Measurements from ENCODE around the gene CRB3. TPM values are rescaled to one million over a fixed set of nuclear protein-coding genes. Genes with fewer than 3 reads are reported as not detected.

CRB3 gene
- total and polyA plus RNA-seq, 11 donors = 0.28 to 1.6 (median 0.46) TPM; not detected in 7

DNA sequence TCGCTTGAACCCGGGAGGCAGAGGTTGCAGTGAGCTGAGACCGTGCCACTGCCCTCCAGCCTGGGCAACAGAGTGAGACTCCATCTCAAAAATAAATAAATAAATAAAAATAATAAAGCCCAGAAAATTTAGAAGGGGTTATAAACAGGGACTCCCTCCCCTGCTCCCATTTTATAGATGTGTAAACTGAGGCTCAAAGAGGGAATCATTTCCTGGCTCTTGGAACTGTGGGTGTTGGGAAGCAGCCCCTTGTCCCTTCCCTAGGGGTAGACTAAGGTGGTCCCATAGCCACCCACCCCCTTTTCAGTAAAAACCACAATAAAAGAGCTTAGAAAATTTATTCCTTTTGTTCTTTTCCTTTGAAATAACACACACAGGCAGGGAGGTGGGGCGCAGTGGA lies 24.3 kb upstream of the CRB3 start:
- intact Hi-C loops (cut with DNase I) = no loop called here
- no peaks in the 10 kb centered on the region for H3K9me3 ChIP-seq
- no peak for DNase-seq
- peaks cover 0 to 3% (median 0%) of the 10 kb centered on the region in 9 donors for H3K36me3 ChIP-seq
- TF ChIP-seq, protein P1, sequence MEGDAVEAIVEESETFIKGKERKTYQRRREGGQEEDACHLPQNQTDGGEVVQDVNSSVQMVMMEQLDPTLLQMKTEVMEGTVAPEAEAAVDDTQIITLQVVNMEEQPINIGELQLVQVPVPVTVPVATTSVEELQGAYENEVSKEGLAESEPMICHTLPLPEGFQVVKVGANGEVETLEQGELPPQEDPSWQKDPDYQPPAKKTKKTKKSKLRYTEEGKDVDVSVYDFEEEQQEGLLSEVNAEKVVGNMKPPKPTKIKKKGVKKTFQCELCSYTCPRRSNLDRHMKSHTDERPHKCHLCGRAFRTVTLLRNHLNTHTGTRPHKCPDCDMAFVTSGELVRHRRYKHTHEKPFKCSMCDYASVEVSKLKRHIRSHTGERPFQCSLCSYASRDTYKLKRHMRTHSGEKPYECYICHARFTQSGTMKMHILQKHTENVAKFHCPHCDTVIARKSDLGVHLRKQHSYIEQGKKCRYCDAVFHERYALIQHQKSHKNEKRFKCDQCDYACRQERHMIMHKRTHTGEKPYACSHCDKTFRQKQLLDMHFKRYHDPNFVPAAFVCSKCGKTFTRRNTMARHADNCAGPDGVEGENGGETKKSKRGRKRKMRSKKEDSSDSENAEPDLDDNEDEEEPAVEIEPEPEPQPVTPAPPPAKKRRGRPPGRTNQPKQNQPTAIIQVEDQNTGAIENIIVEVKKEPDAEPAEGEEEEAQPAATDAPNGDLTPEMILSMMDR (IDR thresholded peaks at IDR 0.05) = no peak
- no peak for TF ChIP-seq POLR2A (IDR thresholded peaks at IDR 0.05)
- H3K4me3 ChIP-seq = no peak overlapping the region
- no peak for ATAC-seq
- H3K4me1 ChIP-seq = no peaks in the 10 kb centered on the region
- H3K27ac ChIP-seq = no peak overlapping the region
- no peaks in the 10 kb centered on the region for H3K27me3 ChIP-seq
- WGBS, 4 donors = 81 to 90% (median 88%) methylated on average over 4 of the region's 4 CpGs

DNA sequence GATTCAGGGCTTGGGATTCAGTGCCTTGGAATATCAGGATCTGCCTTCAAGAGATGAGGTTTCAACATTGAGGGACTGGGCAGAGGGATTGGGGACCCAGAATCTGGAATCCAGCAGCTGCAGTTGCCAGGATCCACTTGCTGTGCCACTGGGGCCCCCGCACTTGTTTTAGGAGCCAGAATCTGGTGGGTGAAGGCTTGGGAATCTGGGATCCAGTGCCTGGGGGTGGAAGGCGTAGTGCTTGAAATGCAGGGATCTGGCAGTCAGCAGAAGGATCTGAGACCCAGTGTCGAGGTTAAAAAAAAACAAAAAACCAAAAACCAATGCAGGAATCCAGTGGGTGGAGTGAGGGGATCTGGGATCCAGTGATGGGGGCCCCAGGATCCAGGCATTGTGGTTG lies 23.2 kb upstream of the CRB3 start:
- H3K9me3 ChIP-seq = peaks cover 0 to 9% (median 0%) of the 10 kb centered on the region in 12 donors
- no peak overlapping the region for H3K27ac ChIP-seq
- WGBS, 4 donors = 79 to 91% (median 86%) methylated on average over 3 of the region's 3 CpGs
- no peak overlapping the region for H3K4me3 ChIP-seq
- ATAC-seq (no peak), DNase-seq (no peak)
- intact Hi-C loops (cut with DNase I) = no loop called here
- H3K36me3 ChIP-seq = peaks cover 0 to 12% (median 0%) of the 10 kb centered on the region in 9 donors
- TF ChIP-seq, protein P1 (IDR thresholded peaks at IDR 0.05) = no peak
- TF ChIP-seq POLR2A (IDR thresholded peaks at IDR 0.05) = no peak
- no peaks in the 10 kb centered on the region for H3K27me3 ChIP-seq
- H3K4me1 ChIP-seq = no peaks in the 10 kb centered on the region

DNA sequence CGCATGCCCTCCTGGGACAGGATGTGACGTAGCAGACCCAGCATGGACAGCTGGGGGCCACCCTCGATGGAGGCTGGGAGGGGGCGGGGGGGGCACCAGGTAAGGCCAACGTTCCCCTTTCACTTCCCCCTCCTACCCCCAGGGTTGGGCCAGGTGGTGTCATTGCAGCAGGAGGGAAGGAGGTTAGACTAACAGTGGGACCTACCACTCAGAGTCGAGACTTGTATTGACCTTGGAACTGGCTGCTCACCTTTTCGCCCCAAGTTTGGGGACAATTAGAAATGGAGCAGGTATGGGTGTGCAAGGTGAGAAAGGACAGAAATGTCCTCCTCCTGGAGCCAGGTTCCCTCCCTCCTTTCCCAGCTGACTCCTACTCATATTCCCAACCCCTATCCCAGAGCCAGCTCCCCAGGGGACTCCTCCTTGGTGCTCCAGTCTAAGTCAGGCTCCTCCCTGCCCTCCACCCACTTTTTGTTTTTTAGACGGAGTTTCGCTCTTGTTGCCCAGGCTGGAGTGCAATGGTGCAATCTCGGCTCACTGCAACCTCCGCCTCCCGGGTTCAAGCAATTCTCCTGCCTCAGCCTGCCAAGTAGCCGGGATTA lies 21.9 kb upstream of the CRB3 start:
- Histone ChIP-seq H3K4me1 (no peaks in the 10 kb centered on the region), H3K4me3 (no peak overlapping the region), H3K9me3 (peaks cover 0 to 18% (median 0%) of the 10 kb centered on the region in 12 donors), H3K36me3 (peaks cover 0 to 25% (median 0%) of the 10 kb centered on the region in 9 donors), H3K27me3 (no peaks in the 10 kb centered on the region), H3K27ac (no peak overlapping the region)
- no peak for ATAC-seq
- no peak for DNase-seq
- 83 to 88% (median 88%) methylated on average over 12 to 13 of the region's 13 CpGs for WGBS, 4 donors
- no peak for TF ChIP-seq POLR2A (IDR thresholded peaks at IDR 0.05)
- TF ChIP-seq, protein P1 (IDR thresholded peaks at IDR 0.05) = no peak
- intact Hi-C loops (cut with DNase I) = no loop called here

DNA sequence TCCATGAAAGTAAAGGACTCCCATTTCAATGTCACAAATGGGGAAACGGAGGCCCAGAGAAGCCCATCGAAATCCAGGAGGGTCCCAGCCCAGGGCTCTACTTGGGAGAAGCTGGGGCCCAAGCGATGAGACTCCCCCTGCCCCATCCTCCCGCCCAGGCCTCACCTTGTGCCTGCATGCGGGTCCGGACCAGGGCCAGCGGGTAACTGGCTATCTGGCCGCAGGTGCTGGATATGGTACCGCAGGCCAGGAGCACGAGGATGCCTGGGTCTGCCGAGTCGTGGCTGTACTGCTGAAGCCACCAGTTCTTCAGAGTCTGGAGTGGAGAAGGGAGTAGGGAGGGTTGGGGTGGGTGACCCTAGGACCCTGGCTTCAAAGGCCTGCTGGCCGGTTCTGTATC lies 20.1 kb upstream of the CRB3 start:
- Histone ChIP-seq H3K27me3 (no peaks in the 10 kb centered on the region), H3K4me1 (no peaks in the 10 kb centered on the region), H3K4me3 (no peak overlapping the region), H3K9me3 (peaks cover 0 to 18% (median 0%) of the 10 kb centered on the region in 12 donors), H3K27ac (no peak overlapping the region), H3K36me3 (peaks cover 0 to 30% (median 0%) of the 10 kb centered on the region in 9 donors)
- intact Hi-C loops (cut with DNase I) = no loop called here
- TF ChIP-seq, protein P1 (IDR thresholded peaks at IDR 0.05) = no peak
- no peak for TF ChIP-seq POLR2A (IDR thresholded peaks at IDR 0.05)
- no peak for ATAC-seq
- DNase-seq = no peak
- WGBS, 4 donors = 89 to 96% (median 94%) methylated on average over 12 to 13 of the region's 13 CpGs
